ENCODE data around the gene LRG1. TPM values are rescaled to one million over a fixed set of nuclear protein-coding genes. Genes with fewer than 3 reads are reported as not detected.

The LRG1 gene
- total RNA-seq, 1 donor from 2014 or later, result 1.2 TPM

GRCh38 chr19:4508698-4509097, 31.1 kb downstream of the LRG1 start:
- no peak for TF ChIP-seq CTCF (conservative IDR thresholded peaks at IDR 0.05)
- H3K4me3 Mint-ChIP-seq, result no peak overlapping the region
- H3K9me3 Mint-ChIP-seq, result no peaks in the 10 kb centered on the region
- no peaks in the 10 kb centered on the region for H3K4me1 Mint-ChIP-seq (ENCODE audit: unreplicated experiment)
- H3K27ac Mint-ChIP-seq, result no peak overlapping the region
- no peaks in the 10 kb centered on the region for H3K27me3 Mint-ChIP-seq
- peaks cover 8% of the 10 kb centered on the region for H3K36me3 Mint-ChIP-seq
- DNase-seq (ENCODE audit: extremely low spot score, unreplicated experiment), result no peak

- no peak overlapping the region for H3K27ac Mint-ChIP-seq
- H3K4me1 Mint-ChIP-seq (ENCODE audit: unreplicated experiment), result no peaks in the 10 kb centered on the region
- H3K27me3 Mint-ChIP-seq, result no peaks in the 10 kb centered on the region
- no peak for TF ChIP-seq CTCF (conservative IDR thresholded peaks at IDR 0.05)
- DNase-seq (ENCODE audit: extremely low spot score, unreplicated experiment), result no peak
- H3K9me3 Mint-ChIP-seq, result no peaks in the 10 kb centered on the region
- H3K36me3 Mint-ChIP-seq, result peaks cover 8% of the 10 kb centered on the region
- no peak overlapping the region for H3K4me3 Mint-ChIP-seq
Measured at GRCh38 chr19:4507804-4508203, 32.0 kb downstream of the LRG1 start.

- Mint-ChIP-seq H3K4me1 (ENCODE audit: unreplicated experiment) (no peaks in the 10 kb centered on the region), H3K27me3 (no peaks in the 10 kb centered on the region), H3K9me3 (no peaks in the 10 kb centered on the region), H3K36me3 (peaks cover 8% of the 10 kb centered on the region), H3K4me3 (no peak overlapping the region), H3K27ac (no peak overlapping the region)
- DNase-seq (ENCODE audit: extremely low spot score, unreplicated experiment), result no peak
- TF ChIP-seq CTCF (conservative IDR thresholded peaks at IDR 0.05), result no peak
Measured at GRCh38 chr19:4507150-4507452, 32.7 kb downstream of the LRG1 start.

- no peak overlapping the region for H3K4me3 Mint-ChIP-seq
- TF ChIP-seq CTCF (conservative IDR thresholded peaks at IDR 0.05), result peak; percentile 33
- no peaks in the 10 kb centered on the region for H3K27me3 Mint-ChIP-seq
- peaks cover 8% of the 10 kb centered on the region for H3K36me3 Mint-ChIP-seq
- DNase-seq (ENCODE audit: extremely low spot score, unreplicated experiment), result no peak
- no peak overlapping the region for H3K27ac Mint-ChIP-seq
- H3K4me1 Mint-ChIP-seq (ENCODE audit: unreplicated experiment), result no peaks in the 10 kb centered on the region
- no peaks in the 10 kb centered on the region for H3K9me3 Mint-ChIP-seq
Measured at GRCh38 chr19:4506449-4507149, 33.2 kb downstream of the LRG1 start.

GRCh38 chr19:4505570-4506448, 34.0 kb downstream of the LRG1 start:
- H3K4me1 Mint-ChIP-seq (ENCODE audit: unreplicated experiment), result no peaks in the 10 kb centered on the region
- H3K9me3 Mint-ChIP-seq, result no peaks in the 10 kb centered on the region
- no peaks in the 10 kb centered on the region for H3K27me3 Mint-ChIP-seq
- TF ChIP-seq CTCF (conservative IDR thresholded peaks at IDR 0.05), result no peak
- DNase-seq (ENCODE audit: extremely low spot score, unreplicated experiment), result no peak
- peaks cover 8% of the 10 kb centered on the region for H3K36me3 Mint-ChIP-seq
- H3K4me3 Mint-ChIP-seq, result no peak overlapping the region
- H3K27ac Mint-ChIP-seq, result no peak overlapping the region

All from type B pancreatic cell (in vitro differentiated cells).